Endodermal cell (in vitro differentiated cells): Measurements from ENCODE around the gene RIPK1. TPM values are rescaled to one million over a fixed set of nuclear protein-coding genes. Genes with fewer than 3 reads are reported as not detected.

ENCODE experiments used
- DNase-seq: peaks from one replicate; pipeline ENCODE4 v3.0.0-alpha.2; 2017
- H3K27ac ChIP-seq: 2 replicates; pipeline ENCODE4 v1.5.1; 2013; ENCODE audit warnings: mild to moderate bottlenecking, low read depth, low read length, moderate library complexity
- H3K27me3 ChIP-seq: 2 replicates; pipeline ENCODE4 v1.6.1; 2013; ENCODE audit warnings: mild to moderate bottlenecking, low read length, moderate library complexity; ENCODE audit not compliant: insufficient read depth, control insufficient read depth, poor library complexity, severe bottlenecking
- H3K36me3 ChIP-seq: 2 replicates; pipeline ENCODE4 v1.7.0; 2013; ENCODE audit warnings: mild to moderate bottlenecking, low read length, moderate library complexity; ENCODE audit not compliant: control insufficient read depth, insufficient read depth
- H3K4me1 ChIP-seq: one replicate; pipeline ENCODE4 v1.7.0; 2013; ENCODE audit warnings: low read length; ENCODE audit not compliant: control insufficient read depth, insufficient read depth
- H3K4me3 ChIP-seq: 2 replicates; pipeline ENCODE4 v1.5.1; 2013; ENCODE audit warnings: mild to moderate bottlenecking, low read length, moderate library complexity
- H3K9ac ChIP-seq: 2 replicates; pipeline ENCODE4 v1.6.1; 2013; ENCODE audit warnings: mild to moderate bottlenecking, low read length, moderate library complexity; ENCODE audit not compliant: poor library complexity, severe bottlenecking; ENCODE audit errors: extremely low read depth
- H3K9me3 ChIP-seq: 2 replicates; pipeline ENCODE4 v1.6.1; 2013; ENCODE audit warnings: mild to moderate bottlenecking, low read length, moderate library complexity; ENCODE audit not compliant: control insufficient read depth
- H3K27ac Mint-ChIP-seq: 2 replicates; pipeline ENCODE4 v1.8.0; 2020; ENCODE audit warnings: mixed read lengths
- H3K27me3 Mint-ChIP-seq: 2 replicates; pipeline ENCODE4 v1.8.0; 2021; ENCODE audit warnings: mild to moderate bottlenecking, mixed read lengths; ENCODE audit not compliant: insufficient read depth
- H3K36me3 Mint-ChIP-seq: 2 replicates; pipeline ENCODE4 v1.8.0; 2020; ENCODE audit warnings: low read depth, mixed read lengths
- H3K4me1 Mint-ChIP-seq: 2 replicates; pipeline ENCODE4 v1.8.0; 2020; ENCODE audit warnings: mixed read lengths
- H3K4me3 Mint-ChIP-seq: 2 replicates; pipeline ENCODE4 v1.8.0; 2020; ENCODE audit warnings: mild to moderate bottlenecking, moderate library complexity, mixed read lengths
- H3K9me3 Mint-ChIP-seq: 2 replicates; pipeline ENCODE4 v1.8.0; 2020; ENCODE audit warnings: mild to moderate bottlenecking, mixed read lengths
- WGBS, 2 experiments: methylation state at CpG; one replicate each; pipeline versions ENCODE4 v1.1.5 to v1.1.7; 2013; ENCODE audit warnings: missing lambda C conversion rate in 2 of 2, mixed read lengths in 1 of 2; ENCODE audit not compliant: insufficient coverage in 1 of 2, insufficient read length in 1 of 2; 5-methylcytosine and 5-hydroxymethylcytosine counted together
- total RNA-seq, 2 donors: library from RNA; stranded (reverse); fragmentation: NEBNext Ultra II Directional in 1 of 2; extraction: Animal tissue kit (Norgen Biotek cat#: 25700) in 1 of 2; gene quantifications; 2 replicates in 1 of 2; 3 replicates in 1 of 2; pipeline ENCODE4 v1.2.1, GENCODE V29; 2021
- TF ChIP-seq, protein P1 (sequence below): fragments of 200-600 bp; sonication (generic); conservative IDR thresholded peaks from 2 replicates; pipeline ENCODE4 v1.5.0; 2021; ENCODE audit warnings: antibody characterized with exemption, mild to moderate bottlenecking

RIPK1 gene
- total RNA-seq, 2 donors from 2014 or later: 10.2 to 18.7 TPM

- WGBS, 2 experiments: 99 to 100% methylated on average over 2 to 4 of the region's 4 CpGs
These were observed 21.7 kb downstream of the RIPK1 start for GRCh38 chr6:3090013-3090412.

GRCh38 chr6:3094815-3095214, 26.5 kb downstream of the RIPK1 start:
- H3K27ac ChIP-seq: no peak overlapping the region
- H3K9ac ChIP-seq: no peak overlapping the region
- Mint-ChIP-seq H3K36me3 (peaks cover 58% of the 10 kb centered on the region), H3K27ac (no peak overlapping the region), H3K4me3 (no peak overlapping the region), H3K4me1 (no peaks in the 10 kb centered on the region), H3K9me3 (peaks cover 46% of the 10 kb centered on the region), H3K27me3 (no peaks in the 10 kb centered on the region)
- no peak for DNase-seq
- H3K4me1 ChIP-seq: no peaks in the 10 kb centered on the region
- H3K27me3 ChIP-seq: no peaks in the 10 kb centered on the region
- TF ChIP-seq, protein P1, sequence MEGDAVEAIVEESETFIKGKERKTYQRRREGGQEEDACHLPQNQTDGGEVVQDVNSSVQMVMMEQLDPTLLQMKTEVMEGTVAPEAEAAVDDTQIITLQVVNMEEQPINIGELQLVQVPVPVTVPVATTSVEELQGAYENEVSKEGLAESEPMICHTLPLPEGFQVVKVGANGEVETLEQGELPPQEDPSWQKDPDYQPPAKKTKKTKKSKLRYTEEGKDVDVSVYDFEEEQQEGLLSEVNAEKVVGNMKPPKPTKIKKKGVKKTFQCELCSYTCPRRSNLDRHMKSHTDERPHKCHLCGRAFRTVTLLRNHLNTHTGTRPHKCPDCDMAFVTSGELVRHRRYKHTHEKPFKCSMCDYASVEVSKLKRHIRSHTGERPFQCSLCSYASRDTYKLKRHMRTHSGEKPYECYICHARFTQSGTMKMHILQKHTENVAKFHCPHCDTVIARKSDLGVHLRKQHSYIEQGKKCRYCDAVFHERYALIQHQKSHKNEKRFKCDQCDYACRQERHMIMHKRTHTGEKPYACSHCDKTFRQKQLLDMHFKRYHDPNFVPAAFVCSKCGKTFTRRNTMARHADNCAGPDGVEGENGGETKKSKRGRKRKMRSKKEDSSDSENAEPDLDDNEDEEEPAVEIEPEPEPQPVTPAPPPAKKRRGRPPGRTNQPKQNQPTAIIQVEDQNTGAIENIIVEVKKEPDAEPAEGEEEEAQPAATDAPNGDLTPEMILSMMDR: no peak
- H3K36me3 ChIP-seq: peaks cover 63% of the 10 kb centered on the region
- WGBS, 2 experiments: 98 to 100% methylated on average over 1 to 2 of the region's 2 CpGs
- peaks cover 55% of the 10 kb centered on the region for H3K9me3 ChIP-seq
- H3K4me3 ChIP-seq: peak overlapping the region; percentile 48

More at GRCh38 chr6:3090013-3090412, 21.7 kb downstream of the RIPK1 start:
- H3K9me3 ChIP-seq: peaks cover 69% of the 10 kb centered on the region
- no peak overlapping the region for H3K27ac ChIP-seq
- peaks cover 67% of the 10 kb centered on the region for H3K36me3 ChIP-seq
- H3K27me3 ChIP-seq: no peaks in the 10 kb centered on the region
- H3K9ac ChIP-seq: no peak overlapping the region
- no peak for DNase-seq
- Mint-ChIP-seq H3K4me3 (no peak overlapping the region), H3K4me1 (no peaks in the 10 kb centered on the region), H3K9me3 (peaks cover 66% of the 10 kb centered on the region), H3K36me3 (peaks cover 68% of the 10 kb centered on the region), H3K27me3 (no peaks in the 10 kb centered on the region), H3K27ac (no peak overlapping the region)
- H3K4me1 ChIP-seq: no peaks in the 10 kb centered on the region
- H3K4me3 ChIP-seq: peak overlapping the region; percentile 69
- TF ChIP-seq, protein P1: no peak

- peaks cover 5% of the 10 kb centered on the region for H3K9me3 Mint-ChIP-seq
- H3K27me3 Mint-ChIP-seq: no peaks in the 10 kb centered on the region
- Histone ChIP-seq H3K27ac (no peak overlapping the region), H3K9ac (no peak overlapping the region), H3K27me3 (no peaks in the 10 kb centered on the region), H3K9me3 (peaks cover 13% of the 10 kb centered on the region), H3K4me1 (no peaks in the 10 kb centered on the region), H3K36me3 (peaks cover 76% of the 10 kb centered on the region), H3K4me3 (no peak overlapping the region)
- WGBS, 2 experiments: 93% methylated on average over 2 of the region's 3 CpGs; no CpG with 5 or more reads in 1 of the 2 experiments
- TF ChIP-seq, protein P1: no peak
- no peak for DNase-seq
- no peaks in the 10 kb centered on the region for H3K4me1 Mint-ChIP-seq
- peaks cover 63% of the 10 kb centered on the region for H3K36me3 Mint-ChIP-seq
- no peak overlapping the region for H3K27ac Mint-ChIP-seq
- no peak overlapping the region for H3K4me3 Mint-ChIP-seq
These were observed 34.6 kb downstream of the RIPK1 start for GRCh38 chr6:3102875-3103274.
